Thymus (tissue), 11 donors: ENCODE measurements around the gene PTPRCAP. TPM values are rescaled to one million over a fixed set of nuclear protein-coding genes. Genes with fewer than 3 reads are reported as not detected.

Experiments used
- DNase-seq, 9 donors: peaks; one replicate each; pipeline ENCODE4 v3.0.0-alpha.2; 2013; ENCODE audit warnings: low spot score in 9 of 9, low read depth in 6 of 9, missing footprints in 1 of 9
- H3K27ac ChIP-seq, 2 donors: one replicate each; pipeline ENCODE4 v1.5.1; 2013; ENCODE audit warnings: control low read depth in 1 of 2, low read depth in 1 of 2, low read length in 1 of 2, mild to moderate bottlenecking in 1 of 2, moderate library complexity in 1 of 2
- H3K27me3 ChIP-seq, 2 donors: one replicate each; pipeline ENCODE4 v1.5.1; 2013; ENCODE audit warnings: low read length in 1 of 2; ENCODE audit not compliant: control insufficient read depth in 2 of 2, insufficient read depth in 1 of 2
- H3K36me3 ChIP-seq, 2 donors: one replicate each; pipeline ENCODE4 v1.5.1; 2013; ENCODE audit warnings: low read length in 1 of 2, mild to moderate bottlenecking in 1 of 2, moderate library complexity in 1 of 2; ENCODE audit not compliant: control insufficient read depth in 2 of 2, insufficient read depth in 2 of 2
- H3K4me1 ChIP-seq, 2 donors: one replicate each; pipeline ENCODE4 v1.5.1; 2013; ENCODE audit warnings: low read length in 2 of 2; ENCODE audit not compliant: control insufficient read depth in 2 of 2, insufficient read depth in 2 of 2
- H3K4me3 ChIP-seq, 2 donors: one replicate each; pipeline ENCODE4 v1.5.1; 2013; ENCODE audit warnings: low read length in 2 of 2, control low read depth in 1 of 2, mild to moderate bottlenecking in 1 of 2
- H3K9me3 ChIP-seq, 2 donors: one replicate each; pipeline ENCODE4 v1.5.1; 2013; ENCODE audit warnings: low read length in 1 of 2, mild to moderate bottlenecking in 1 of 2; ENCODE audit not compliant: control insufficient read depth in 2 of 2, insufficient read depth in 1 of 2
- WGBS: extraction: QIAGEN DNeasy Blood & Tissue Kit; methylation state at CpG from one replicate; pipeline ENCODE4 v1.1.7; 2013; 5-methylcytosine and 5-hydroxymethylcytosine counted together
- polyA plus RNA-seq: library from polyadenylated mRNA; stranded (reverse); fragments of 200-250 nt; gene quantifications from one replicate; pipeline ENCODE4 v1.2.3, GENCODE V29; 2013
- total RNA-seq: library from RNA; stranded (reverse); fragments of 120-200 nt; gene quantifications from one replicate; pipeline ENCODE4 v1.2.4, GENCODE V29; 2013
- donor health status: healthy.

PTPRCAP gene
- total and polyA plus RNA-seq, 2 donors: 151 to 198 TPM

DNA sequence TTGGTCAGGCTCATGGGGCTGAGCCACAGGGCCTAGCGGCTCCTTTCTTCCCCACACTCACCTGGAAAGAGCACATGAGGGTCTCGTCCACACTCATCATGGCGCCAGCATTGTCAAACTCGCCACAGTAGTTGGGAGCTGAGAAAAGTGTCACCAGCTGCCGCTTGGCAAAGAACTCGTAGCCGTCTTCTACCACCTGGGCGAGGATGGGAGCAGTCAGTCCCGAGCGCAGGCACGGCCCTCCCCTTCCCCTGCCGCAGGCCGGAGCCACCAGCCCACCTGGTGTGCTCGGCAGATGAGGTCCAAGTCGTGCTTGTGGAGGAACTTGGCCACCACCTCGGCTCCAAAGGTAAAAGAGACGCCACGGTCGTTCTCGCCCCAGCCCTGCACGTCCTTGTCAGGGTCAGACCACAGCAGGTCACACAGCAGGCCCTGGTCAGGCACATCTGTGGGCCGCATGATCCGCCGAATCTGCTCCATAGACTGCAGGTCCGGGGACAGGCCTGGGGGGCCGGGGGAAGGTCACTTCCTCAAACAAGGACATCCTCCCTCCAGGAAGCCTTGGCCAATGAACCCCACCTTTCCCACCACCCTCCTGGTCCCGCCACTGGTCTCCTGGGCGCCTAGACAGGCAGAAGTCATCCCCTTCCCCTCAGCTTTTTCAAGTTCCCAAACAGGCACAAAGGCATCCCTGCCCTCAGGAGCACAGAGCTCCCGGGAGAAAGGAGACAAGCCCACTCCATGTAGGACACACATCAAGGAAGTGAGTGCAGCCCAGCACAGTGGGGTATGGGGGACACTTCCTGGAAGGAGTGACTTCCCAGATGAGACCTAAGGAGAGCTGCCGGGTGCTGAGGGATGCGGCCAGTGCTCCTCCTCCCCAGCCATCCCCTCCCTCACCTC is 38.6 kb downstream of the PTPRCAP start:
- H3K4me3 ChIP-seq: no peak overlapping the region
- H3K27ac ChIP-seq: no peak overlapping the region
- H3K4me1 ChIP-seq: peaks cover 21 to 62% of the 10 kb centered on the region in 2 donors
- 95% methylated on average over 31 of the region's 31 CpGs for WGBS
- peaks cover 0 to 5% of the 10 kb centered on the region in 2 donors for H3K9me3 ChIP-seq
- no peak for DNase-seq
- peaks cover 53 to 63% of the 10 kb centered on the region in 2 donors for H3K36me3 ChIP-seq
- H3K27me3 ChIP-seq: no peaks in the 10 kb centered on the region

DNA sequence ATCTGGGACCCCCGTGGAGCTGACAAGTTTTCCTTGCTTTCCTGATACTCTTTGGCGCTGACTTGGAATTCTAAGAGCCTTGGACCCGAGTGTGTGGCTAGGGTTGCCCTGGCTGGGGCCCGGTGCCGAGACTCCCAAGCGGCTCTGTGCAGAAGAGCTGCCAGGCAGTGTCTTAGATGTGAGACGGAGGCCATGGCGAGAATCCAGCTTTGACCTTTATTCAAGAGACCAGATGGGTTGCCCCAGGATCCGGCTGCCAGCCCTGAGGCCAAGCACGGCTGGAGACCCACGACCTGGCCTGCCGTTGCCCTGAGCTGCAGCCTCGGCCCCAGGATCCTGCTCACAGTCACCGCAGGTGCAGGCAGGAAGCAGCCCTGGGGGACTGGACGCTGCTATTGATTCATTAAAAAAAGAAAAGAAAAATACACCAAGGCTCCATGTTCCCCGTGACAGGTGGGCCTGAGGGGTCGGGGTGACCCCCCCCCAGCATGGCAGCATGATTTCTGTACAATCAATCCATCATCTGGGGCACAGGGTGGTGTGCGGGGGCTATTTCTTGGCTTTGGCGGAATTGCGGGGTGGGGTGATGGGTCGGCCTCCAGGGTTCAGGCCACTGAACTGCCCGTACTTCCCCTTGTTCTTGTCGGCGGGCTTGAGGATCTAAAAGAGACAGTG is 39.4 kb downstream of the PTPRCAP start:
- peaks cover 60 to 70% of the 10 kb centered on the region in 2 donors for H3K36me3 ChIP-seq
- peaks cover 0 to 5% of the 10 kb centered on the region in 2 donors for H3K9me3 ChIP-seq
- no peaks in the 10 kb centered on the region for H3K27me3 ChIP-seq
- peaks cover 20 to 56% of the 10 kb centered on the region in 2 donors for H3K4me1 ChIP-seq
- no peak for DNase-seq
- H3K4me3 ChIP-seq: no peak overlapping the region
- WGBS: 96% methylated on average over 24 of the region's 24 CpGs
- no peak overlapping the region for H3K27ac ChIP-seq

DNA sequence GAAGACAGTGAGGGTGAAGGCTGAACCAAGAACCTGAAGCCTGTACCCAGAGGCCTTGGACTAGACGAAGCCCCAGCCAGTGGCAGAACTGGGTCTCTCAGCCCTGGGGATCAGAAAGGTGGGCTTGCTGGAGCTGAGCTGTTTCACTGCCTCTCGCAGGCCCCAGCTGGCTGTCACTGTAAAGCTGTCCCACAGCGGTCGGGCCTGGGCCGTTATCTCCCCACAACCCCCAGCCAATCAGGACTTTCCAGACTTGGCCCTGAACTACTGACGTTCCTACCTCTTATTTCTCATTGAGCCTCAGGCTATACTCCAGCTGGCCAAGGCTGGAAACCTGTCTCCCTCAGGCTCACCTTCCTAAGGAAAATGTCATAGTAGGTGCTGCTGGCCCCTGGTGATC is 39.9 kb downstream of the PTPRCAP start:
- peaks cover 16 to 53% of the 10 kb centered on the region in 2 donors for H3K4me1 ChIP-seq
- no peaks in the 10 kb centered on the region for H3K27me3 ChIP-seq
- peaks cover 0 to 5% of the 10 kb centered on the region in 2 donors for H3K9me3 ChIP-seq
- whole genome bisulfite sequencing: 95% methylated on average over 6 of the region's 6 CpGs
- no peak overlapping the region for H3K27ac ChIP-seq
- no peak overlapping the region for H3K4me3 ChIP-seq
- peaks cover 60 to 70% of the 10 kb centered on the region in 2 donors for H3K36me3 ChIP-seq
- no peak for DNase-seq

- Histone ChIP-seq H3K27me3 (no peaks in the 10 kb centered on the region), H3K36me3 (peaks cover 60 to 70% of the 10 kb centered on the region in 2 donors), H3K9me3 (peaks cover 0 to 5% of the 10 kb centered on the region in 2 donors), H3K4me3 (no peak overlapping the region), H3K27ac (peak overlapping the region in 1 of 2 donors; percentile 38), H3K4me1 (peaks cover 14 to 50% of the 10 kb centered on the region in 2 donors)
- 36% methylated on average over 13 of the region's 13 CpGs for whole genome bisulfite sequencing
- DNase-seq: peak in 1 of 9 donors; percentile 31
Observed at GRCh38 chr11:67396587-67397389, 40.7 kb downstream of the PTPRCAP start.

DNA sequence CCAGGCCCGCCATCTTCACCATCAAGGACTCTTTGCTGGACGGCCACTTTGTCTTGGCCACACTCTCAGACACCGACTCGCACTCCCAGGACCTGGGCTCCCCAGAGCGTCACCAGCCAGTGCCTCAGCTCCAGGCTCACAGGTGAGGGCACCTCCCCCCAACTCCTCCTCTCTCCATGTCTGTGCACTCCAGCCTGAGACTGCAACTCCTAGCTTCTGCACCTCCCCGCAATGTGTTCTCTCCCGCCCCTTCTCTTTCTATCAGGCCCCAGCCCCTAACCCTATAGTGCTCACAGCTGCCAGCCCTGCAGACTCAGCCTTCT is 41.3 kb downstream of the PTPRCAP start:
- 98% methylated on average over 7 of the region's 7 CpGs for WGBS
- Histone ChIP-seq H3K9me3 (peaks cover 0 to 5% of the 10 kb centered on the region in 2 donors), H3K4me3 (no peak overlapping the region), H3K4me1 (peaks cover 14 to 52% of the 10 kb centered on the region in 2 donors), H3K27ac (peak overlapping the region in 1 of 2 donors; percentile 38), H3K27me3 (no peaks in the 10 kb centered on the region), H3K36me3 (peaks cover 60 to 70% of the 10 kb centered on the region in 2 donors)
- DNase-seq: no peak

DNA sequence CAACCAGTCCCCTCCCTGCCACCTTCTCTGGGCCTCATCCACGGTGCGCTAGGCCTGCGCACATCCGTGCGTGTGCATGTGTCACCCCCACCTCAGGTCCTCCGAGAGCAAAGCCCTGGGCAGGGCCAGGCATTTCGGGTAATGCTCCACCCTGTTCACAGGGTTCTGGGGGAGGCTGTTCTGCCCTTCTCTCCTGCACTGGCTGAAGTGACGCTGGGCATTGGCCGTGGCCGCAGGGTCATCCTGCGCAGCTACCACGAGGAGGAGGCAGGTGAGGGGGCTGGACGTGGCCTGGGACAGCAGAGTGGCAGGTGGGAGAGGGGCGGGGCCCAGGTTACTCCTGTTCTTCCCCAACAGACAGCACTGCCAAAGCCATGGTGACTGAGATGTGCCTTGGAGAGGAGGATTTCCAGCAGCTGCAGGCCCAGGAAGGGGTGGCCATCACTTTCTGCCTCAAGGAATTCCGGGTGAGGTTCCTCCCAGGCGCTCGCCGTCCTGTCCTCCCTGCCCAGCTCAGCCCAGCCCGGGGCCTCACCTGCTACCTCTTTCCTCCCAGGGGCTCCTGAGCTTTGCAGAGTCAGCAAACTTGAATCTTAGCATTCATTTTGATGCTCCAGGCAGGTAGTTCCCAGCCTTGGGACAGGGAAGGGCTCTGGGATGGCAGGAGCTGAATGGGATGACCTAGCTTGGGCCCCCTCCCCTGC is 41.8 kb downstream of the PTPRCAP start:
- 97% methylated on average over 19 of the region's 19 CpGs for WGBS
- DNase-seq: no peak
- H3K9me3 ChIP-seq: peaks cover 0 to 4% of the 10 kb centered on the region in 2 donors
- H3K4me1 ChIP-seq: peaks cover 17 to 54% of the 10 kb centered on the region in 2 donors
- no peak overlapping the region for H3K27ac ChIP-seq
- no peaks in the 10 kb centered on the region for H3K27me3 ChIP-seq
- H3K36me3 ChIP-seq: peaks cover 60 to 68% of the 10 kb centered on the region in 2 donors
- no peak overlapping the region for H3K4me3 ChIP-seq

DNA sequence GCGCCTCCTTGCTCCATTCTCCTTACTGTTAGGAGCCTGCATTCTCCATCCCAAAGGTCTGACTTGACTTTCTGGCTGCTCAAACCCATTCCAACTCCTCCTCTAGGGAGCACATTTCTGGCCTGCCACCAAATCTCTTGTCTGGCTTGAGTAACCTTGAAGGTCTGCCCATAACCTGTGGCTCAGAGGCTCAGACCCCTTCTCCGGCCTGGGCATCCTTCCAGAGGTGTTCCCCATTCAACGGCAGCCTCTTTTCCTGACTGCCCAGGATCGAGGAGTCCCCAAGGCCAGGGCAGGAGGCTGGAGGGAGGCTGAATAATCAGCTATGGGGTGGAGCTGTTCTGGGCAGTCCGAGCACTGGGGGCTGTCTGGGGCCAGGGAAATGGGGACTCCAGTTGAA is 43.5 kb downstream of the PTPRCAP start:
- Histone ChIP-seq H3K36me3 (peaks cover 50 to 53% of the 10 kb centered on the region in 2 donors), H3K4me1 (peaks cover 11 to 51% of the 10 kb centered on the region in 2 donors), H3K4me3 (no peak overlapping the region), H3K27me3 (no peaks in the 10 kb centered on the region), H3K9me3 (no peaks in the 10 kb centered on the region), H3K27ac (no peak overlapping the region)
- no peak for DNase-seq
- WGBS: 97% methylated on average over 5 of the region's 5 CpGs

DNA sequence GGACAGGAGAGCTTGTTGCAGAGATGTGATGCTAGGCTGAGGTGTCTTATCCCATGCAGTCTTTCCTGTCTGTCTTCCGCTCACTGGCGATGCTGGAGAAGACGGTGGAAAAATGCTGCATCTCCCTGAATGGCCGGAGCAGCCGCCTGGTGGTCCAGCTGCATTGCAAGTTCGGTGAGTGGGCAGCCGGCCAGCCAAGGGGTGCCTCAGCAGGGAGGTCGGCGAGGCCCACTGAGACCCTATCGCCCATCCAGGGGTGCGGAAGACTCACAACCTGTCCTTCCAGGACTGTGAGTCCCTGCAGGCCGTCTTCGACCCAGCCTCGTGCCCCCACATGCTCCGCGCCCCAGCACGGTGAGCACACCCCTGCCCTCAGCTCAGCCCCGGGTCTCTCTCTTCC is 44.0 kb downstream of the PTPRCAP start:
- H3K27ac ChIP-seq: no peak overlapping the region
- no peak for DNase-seq
- H3K4me3 ChIP-seq: no peak overlapping the region
- H3K36me3 ChIP-seq: peaks cover 45 to 48% of the 10 kb centered on the region in 2 donors
- peaks cover 11 to 50% of the 10 kb centered on the region in 2 donors for H3K4me1 ChIP-seq
- no peaks in the 10 kb centered on the region for H3K27me3 ChIP-seq
- WGBS: 98% methylated on average over 18 of the region's 18 CpGs
- no peaks in the 10 kb centered on the region for H3K9me3 ChIP-seq
